BJ (cell line): Measurements from ENCODE around the gene CLCN5. TPM values are rescaled to one million over a fixed set of nuclear protein-coding genes. Genes with fewer than 3 reads are reported as not detected.

Experiments
- CTCF ChIA-PET: fragments of 350-600 bp; formaldehyde crosslinking; extraction: SDS; loops from one replicate; lab custom pipeline; 2021; ENCODE audit warnings: antibody characterized with exemption, inconsistent platforms; lab: Yijun Ruan, JAX
- POLR2A ChIA-PET: fragments of 300-600 bp; sonication (Branson Sonifier 250); formaldehyde crosslinking; extraction: SDS; loops from one replicate; lab custom pipeline; 2021; ENCODE audit warnings: antibody characterized with exemption; lab: Charles Lee
- DNase-seq: peaks from one replicate; pipeline ENCODE4 v3.0.0-alpha.2; 2011; ENCODE audit warnings: low read depth
- H3K27me3 ChIP-seq: 2 replicates; pipeline ENCODE4 v1.6.0; 2011; ENCODE audit warnings: low read length; ENCODE audit not compliant: control insufficient read depth, insufficient read depth
- H3K36me3 ChIP-seq: 2 replicates; pipeline ENCODE4 v1.5.1; 2011; ENCODE audit warnings: low read length; ENCODE audit not compliant: control insufficient read depth, insufficient read depth
- H3K4me3 ChIP-seq: 2 replicates; pipeline ENCODE4 v1.5.1; 2011; ENCODE audit warnings: low read depth, mild to moderate bottlenecking, control low read depth, low read length
- CTCF ChIP-seq: IDR thresholded peaks from 2 replicates; pipeline ENCODE4 v1.5.1; 2011; ENCODE audit warnings: low read depth, mild to moderate bottlenecking, control low read depth, inconsistent platforms, low read length, moderate library complexity; ENCODE audit not compliant: insufficient read depth
- polyA minus RNA-seq: library from RNA; depleted of rRNA, polyadenylated mRNA; stranded (reverse); fragments of >200 nt; gene quantifications from 2 replicates; pipeline ENCODE4 v1.2.3, GENCODE V29; 2011; rRNA and poly(A)+ RNA removed
- polyA plus RNA-seq: library from polyadenylated mRNA; depleted of rRNA; stranded (reverse); fragments of >200 nt; gene quantifications from 2 replicates; pipeline ENCODE4 v1.2.3, GENCODE V29; 2011; rRNA removed

Gene CLCN5
- 1.3 and 2.4 TPM in 2 replicates for polyA plus RNA-seq
- 4.9 and 5.4 TPM in 2 replicates for polyA minus RNA-seq

GRCh38 chrX:49922291-49923241 is at the start of gene CLCN5:
Gene CLCN5, plus strand, starts transcription at chrX:49922596. Its CDS starts 2,703 bp downstream, at chrX:49925299.
- no peak for TF ChIP-seq CTCF
- H3K4me3 ChIP-seq: peak within 1 kb of the TSS; percentile 68
- H3K27me3 ChIP-seq: no peaks in the 10 kb centered on the region
- DNase-seq: peak; percentile 70
- ChIA-PET POLR2A (no interaction called here), CTCF (interaction anchor here (0.9 kb wide), 2 partner anchors 44 to 159 kb away, joined by 4 read pairs; partner anchors contain the start of gene USP27X)
- no peaks in the 10 kb centered on the region for H3K36me3 ChIP-seq

GRCh38 chrX:49876750-49877149 is 45.6 kb upstream of the CLCN5 start:
- Histone ChIP-seq H3K36me3 (no peaks in the 10 kb centered on the region), H3K4me3 (no peak overlapping the region), H3K27me3 (no peaks in the 10 kb centered on the region)
- DNase-seq: no peak
- POLR2A ChIA-PET: no interaction called here
- CTCF ChIA-PET: no interaction called here
- peak; percentile 40 for TF ChIP-seq CTCF

GRCh38 chrX:49877397-49878101 is 44.8 kb upstream of the CLCN5 start:
- CTCF ChIA-PET: interaction anchor here (1.5 to 1.6 kb wide), 2 partner anchors 39 to 45 kb away, joined by 4 read pairs; partner anchors contain the start of gene CLCN5

GRCh38 chrX:49878128-49878833 is 44.1 kb upstream of the CLCN5 start:
- CTCF ChIA-PET: interaction anchor here (1.0 to 1.6 kb wide), 3 partner anchors 30 to 44 kb away, joined by 3 to 4 read pairs (median 4); partner anchors contain the start of gene CLCN5
- POLR2A ChIA-PET: no interaction called here

More at GRCh38 chrX:49877397-49878101, 44.8 kb upstream of the CLCN5 start:
- POLR2A ChIA-PET: no interaction called here
- TF ChIP-seq CTCF: no peak
- Histone ChIP-seq H3K36me3 (no peaks in the 10 kb centered on the region), H3K4me3 (no peak overlapping the region), H3K27me3 (no peaks in the 10 kb centered on the region)
- DNase-seq: no peak

More at GRCh38 chrX:49878128-49878833, 44.1 kb upstream of the CLCN5 start:
- TF ChIP-seq CTCF: no peak
- Histone ChIP-seq H3K27me3 (no peaks in the 10 kb centered on the region), H3K4me3 (peak overlapping the region; percentile 67), H3K36me3 (no peaks in the 10 kb centered on the region)
- no peak for DNase-seq
